KMS-11 (cell line): Measurements from ENCODE around the gene BABAM1.

Experiments
- H2AFZ ChIP-seq: fragments of 200-600 bp; sonication (generic); 2 replicates; pipeline ENCODE4 v1.6.1; 2016; ENCODE audit warnings: antibody characterized with exemption, mixed run types, low read depth
- H3K27ac ChIP-seq: fragments of 200-600 bp; sonication (generic); 2 replicates; pipeline ENCODE4 v1.6.1; 2016; ENCODE audit warnings: mild to moderate bottlenecking, mixed run types
- H3K27me3 ChIP-seq: fragments of 200-600 bp; sonication (generic); 2 replicates; pipeline ENCODE4 v1.6.1; 2017; ENCODE audit warnings: mild to moderate bottlenecking, low read depth, mixed run types, moderate library complexity; ENCODE audit not compliant: insufficient read depth
- H3K36me3 ChIP-seq: fragments of 200-600 bp; sonication (generic); 2 replicates; pipeline ENCODE4 v1.6.1; 2017; ENCODE audit warnings: mild to moderate bottlenecking, mixed run types; ENCODE audit not compliant: insufficient read depth
- H3K4me1 ChIP-seq: fragments of 200-600 bp; sonication (generic); 2 replicates; pipeline ENCODE4 v1.6.1; 2016; ENCODE audit warnings: mild to moderate bottlenecking, low read depth, mixed run types; ENCODE audit not compliant: poor library complexity, severe bottlenecking
- H3K4me2 ChIP-seq: fragments of 200-600 bp; sonication (generic); 2 replicates; pipeline ENCODE4 v1.7.0; 2016; ENCODE audit warnings: mild to moderate bottlenecking, mixed run types
- H3K4me3 ChIP-seq: fragments of 200-600 bp; sonication (generic); IDR thresholded peaks from 2 replicates; pipeline ENCODE4 v1.6.1; 2017; ENCODE audit warnings: low read depth, low read length, mixed read lengths; ENCODE audit not compliant: insufficient read depth
- H3K79me2 ChIP-seq: fragments of 200-600 bp; sonication (generic); 2 replicates; pipeline ENCODE4 v1.6.1; 2016; ENCODE audit warnings: low read depth, mixed run types; ENCODE audit not compliant: insufficient read depth
- H3K9ac ChIP-seq: fragments of 200-600 bp; sonication (generic); 2 replicates; pipeline ENCODE4 v1.6.1; 2016; ENCODE audit warnings: mild to moderate bottlenecking, mixed run types
- H4K20me1 ChIP-seq: fragments of 200-600 bp; sonication (generic); 2 replicates; pipeline ENCODE4 v1.6.1; 2016; ENCODE audit warnings: mild to moderate bottlenecking, mixed run types; ENCODE audit not compliant: insufficient read depth
- CTCF ChIP-seq: fragments of 200-600 bp; sonication (generic); conservative IDR thresholded peaks from 2 replicates; pipeline ENCODE4 v1.6.1; 2017; ENCODE audit warnings: low read depth, mild to moderate bottlenecking, antibody characterized with exemption, low read length, moderate library complexity, mixed read lengths

BABAM1 gene

GRCh38 chr19:17321655-17322489 lies 54.6 kb downstream of the BABAM1 start:
- no peaks in the 10 kb centered on the region for H3K79me2 ChIP-seq
- H4K20me1 ChIP-seq: no peaks in the 10 kb centered on the region
- no peak for TF ChIP-seq CTCF
- no peak overlapping the region for H3K9ac ChIP-seq
- H2AFZ ChIP-seq: no peak overlapping the region
- no peak overlapping the region for H3K27ac ChIP-seq
- H3K36me3 ChIP-seq: no peaks in the 10 kb centered on the region
- H3K27me3 ChIP-seq: no peaks in the 10 kb centered on the region
- H3K4me1 ChIP-seq: no peaks in the 10 kb centered on the region
- H3K4me2 ChIP-seq: no peak overlapping the region
- H3K4me3 ChIP-seq: no peak overlapping the region

GRCh38 chr19:17322854-17323253 lies 55.6 kb downstream of the BABAM1 start:
- no peak overlapping the region for H2AFZ ChIP-seq
- no peaks in the 10 kb centered on the region for H3K79me2 ChIP-seq
- no peaks in the 10 kb centered on the region for H3K27me3 ChIP-seq
- no peaks in the 10 kb centered on the region for H3K4me1 ChIP-seq
- no peak overlapping the region for H3K4me2 ChIP-seq
- no peak for TF ChIP-seq CTCF
- H3K27ac ChIP-seq: no peak overlapping the region
- no peak overlapping the region for H3K4me3 ChIP-seq
- H3K36me3 ChIP-seq: no peaks in the 10 kb centered on the region
- H4K20me1 ChIP-seq: no peaks in the 10 kb centered on the region
- no peak overlapping the region for H3K9ac ChIP-seq

- no peak overlapping the region for H3K27ac ChIP-seq
Observed at GRCh38 chr19:17323300-17323963, 56.2 kb downstream of the BABAM1 start.

GRCh38 chr19:17323964-17324332 lies 56.7 kb downstream of the BABAM1 start:
- Histone ChIP-seq H3K9ac (no peak overlapping the region), H2AFZ (no peak overlapping the region), H3K4me1 (no peaks in the 10 kb centered on the region), H3K4me2 (no peak overlapping the region), H4K20me1 (no peaks in the 10 kb centered on the region), H3K27ac (no peak overlapping the region), H3K4me3 (no peak overlapping the region), H3K36me3 (no peaks in the 10 kb centered on the region), H3K27me3 (no peaks in the 10 kb centered on the region), H3K79me2 (no peaks in the 10 kb centered on the region)
- no peak for TF ChIP-seq CTCF

More at GRCh38 chr19:17323300-17323963, 56.2 kb downstream of the BABAM1 start:
- Histone ChIP-seq H3K36me3 (no peaks in the 10 kb centered on the region), H3K4me2 (no peak overlapping the region), H3K27me3 (no peaks in the 10 kb centered on the region), H3K79me2 (no peaks in the 10 kb centered on the region), H3K4me1 (no peaks in the 10 kb centered on the region), H3K9ac (no peak overlapping the region), H4K20me1 (no peaks in the 10 kb centered on the region), H3K4me3 (no peak overlapping the region), H2AFZ (no peak overlapping the region)
- no peak for TF ChIP-seq CTCF
